IMR-90 (cell line): ENCODE data around the gene WDR45B. TPM values are rescaled to one million over a fixed set of nuclear protein-coding genes. Genes with fewer than 3 reads are reported as not detected.

ENCODE experiments used
- ATAC-seq: fragments of 200-7000 bp; cut with Tn5 transposase; 2 replicates; pipeline ENCODE4 v1.9.1; 2020; ENCODE audit warnings: low read depth, mild to moderate bottlenecking, moderate library complexity
- BruUV-seq: library from RNA; stranded (reverse); fragments of 400-500 nt; replicated peaks from 2 replicates; lab custom pipeline; 2021; lab: Mats Ljungman, UMichigan
- CTCF ChIA-PET: fragments of 300-600 bp; formaldehyde crosslinking; extraction: SDS; loops from one replicate; lab custom pipeline; 2021; ENCODE audit warnings: antibody characterized with exemption; lab: Yijun Ruan, JAX
- POLR2A ChIA-PET: fragments of 300-600 bp; sonication (Branson Sonifier 250); formaldehyde crosslinking; loops from one replicate; lab custom pipeline; 2022; ENCODE audit warnings: antibody characterized with exemption; ENCODE audit not compliant: unreplicated experiment; lab: Charles Lee
- DNase-seq: peaks from one replicate; pipeline ENCODE4 v3.0.0; 2013
- H2AFZ ChIP-seq: replicated peaks from 2 replicates; pipeline ENCODE3; 2013; ENCODE audit warnings: low read length, mild to moderate bottlenecking; ENCODE audit not compliant: poor library complexity
- H2AK5ac ChIP-seq: 2 replicates; pipeline ENCODE4 v1.6.1; 2013; ENCODE audit warnings: low read depth, low read length, inconsistent platforms
- H2AK9ac ChIP-seq: replicated peaks from 2 replicates; pipeline ENCODE3; 2013; ENCODE audit warnings: mild to moderate bottlenecking, low read depth, low read length, moderate library complexity; ENCODE audit not compliant: poor library complexity
- H2BK120ac ChIP-seq: 2 replicates; pipeline ENCODE4 v1.6.1; 2013; ENCODE audit warnings: low read depth, low read length, inconsistent platforms
- H2BK15ac ChIP-seq: 3 replicates; pipeline ENCODE4 v1.6.1; 2013; ENCODE audit warnings: low read depth, low read length, inconsistent platforms
- H2BK20ac ChIP-seq: 2 replicates; pipeline ENCODE4 v1.6.1; 2013; ENCODE audit warnings: low read depth, mild to moderate bottlenecking, inconsistent platforms, low read length, moderate library complexity
- H2BK5ac ChIP-seq: 2 replicates; pipeline ENCODE4 v1.6.1; 2013; ENCODE audit warnings: mild to moderate bottlenecking, low read depth, low read length, inconsistent platforms; ENCODE audit not compliant: poor library complexity, severe bottlenecking
- H3K14ac ChIP-seq: replicated peaks from 2 replicates; pipeline ENCODE4 v1.6.1; 2013; ENCODE audit warnings: low read depth, low read length, inconsistent platforms
- H3K18ac ChIP-seq: 2 replicates; pipeline ENCODE4 v1.6.1; 2013; ENCODE audit warnings: low read depth, low read length, control low read depth
- H3K23ac ChIP-seq: 2 replicates; pipeline ENCODE4 v1.6.1; 2013; ENCODE audit warnings: low read depth, low read length, inconsistent platforms
- H3K27ac ChIP-seq: 2 replicates; pipeline ENCODE4 v1.5.1; 2013; ENCODE audit warnings: mild to moderate bottlenecking, control low read depth, low read length; ENCODE audit not compliant: insufficient read depth
- H3K27me3 ChIP-seq: 2 replicates; pipeline ENCODE4 v1.6.1; 2013; ENCODE audit warnings: low read length; ENCODE audit not compliant: control insufficient read depth, insufficient read depth
- H3K36me3 ChIP-seq: 2 replicates; pipeline ENCODE4 v1.6.1; 2013; ENCODE audit warnings: low read length, mixed read lengths; ENCODE audit not compliant: control insufficient read depth, insufficient read depth
- H3K4ac ChIP-seq: 2 replicates; pipeline ENCODE4 v1.6.1; 2013; ENCODE audit warnings: low read depth, low read length, inconsistent platforms
- H3K4me1 ChIP-seq: 2 replicates; pipeline ENCODE4 v1.6.1; 2013; ENCODE audit warnings: low read length, mixed read lengths; ENCODE audit not compliant: control insufficient read depth, insufficient read depth
- H3K4me2 ChIP-seq: 2 replicates; pipeline ENCODE4 v1.6.1; 2013; ENCODE audit warnings: low read depth, mild to moderate bottlenecking, control low read depth, low read length, moderate library complexity
- H3K4me3 ChIP-seq: 2 replicates; pipeline ENCODE4 v1.5.1; 2013; ENCODE audit warnings: low read depth, mild to moderate bottlenecking, control low read depth, low read length, moderate library complexity; ENCODE audit not compliant: insufficient read depth
- H3K56ac ChIP-seq: 2 replicates; pipeline ENCODE4 v1.6.1; 2013; ENCODE audit warnings: low read length, inconsistent platforms; ENCODE audit not compliant: insufficient read depth; ENCODE audit errors: extremely low read depth
- H3K79me1 ChIP-seq, 2 experiments: 2 replicates each; pipeline ENCODE4 v1.6.1; 2013; ENCODE audit warnings: low read length in 2 of 2, inconsistent platforms in 1 of 2, low read depth in 1 of 2
- H3K9ac ChIP-seq: 2 replicates; pipeline ENCODE4 v1.6.1; 2013; ENCODE audit warnings: low read depth, low read length, control low read depth
- H3K9me1 ChIP-seq: 2 replicates; pipeline ENCODE4 v1.6.1; 2013; ENCODE audit warnings: low read length, inconsistent platforms; ENCODE audit not compliant: insufficient read depth
- H3K9me3 ChIP-seq: 2 replicates; pipeline ENCODE4 v1.6.1; 2013; ENCODE audit warnings: low read length; ENCODE audit not compliant: control insufficient read depth, insufficient read depth
- H4K20me1 ChIP-seq: 2 replicates; pipeline ENCODE4 v1.6.1; 2013; ENCODE audit warnings: low read length, inconsistent platforms; ENCODE audit not compliant: insufficient read depth
- H4K5ac ChIP-seq: 2 replicates; pipeline ENCODE4 v1.6.1; 2013; ENCODE audit warnings: mild to moderate bottlenecking, low read depth, low read length, control low read depth
- H4K8ac ChIP-seq, 2 experiments: 2 replicates each; pipeline ENCODE4 v1.6.1; 2013; ENCODE audit warnings: low read depth in 2 of 2, low read length in 2 of 2, control low read depth in 1 of 2, inconsistent platforms in 1 of 2
- H4K91ac ChIP-seq: 2 replicates; pipeline ENCODE4 v1.6.1; 2013; ENCODE audit warnings: low read depth, low read length, inconsistent platforms; ENCODE audit not compliant: insufficient read depth
- BHLHE40 ChIP-seq: fragments of 150-350 bp; IDR thresholded peaks from 2 replicates; pipeline ENCODE4 v1.6.1; 2016; ENCODE audit warnings: mild to moderate bottlenecking, low read depth, low read length
- CEBPB ChIP-seq: IDR thresholded peaks from 2 replicates; pipeline ENCODE4 v1.6.1; 2012; ENCODE audit warnings: low read depth, low read length, improper control_type of control experiment
- CHD1 ChIP-seq: IDR thresholded peaks from 2 replicates; pipeline ENCODE4 v1.6.1; 2012; ENCODE audit warnings: low read depth, low read length, improper control_type of control experiment
- ELK1 ChIP-seq: fragments of 150-350 bp; IDR thresholded peaks from 2 replicates; pipeline ENCODE4 v1.6.1; 2016; ENCODE audit warnings: low read depth, mild to moderate bottlenecking, low read length, moderate library complexity, borderline replicate concordance
- FOS ChIP-seq: fragments of 150-350 bp; IDR thresholded peaks from 2 replicates; pipeline ENCODE4 v1.6.1; 2016; ENCODE audit warnings: low read depth, low read length
- MAFK ChIP-seq: IDR thresholded peaks from 2 replicates; pipeline ENCODE4 v1.6.1; 2012; ENCODE audit warnings: low read depth, low read length, improper control_type of control experiment
- MAZ ChIP-seq: IDR thresholded peaks from 2 replicates; pipeline ENCODE4 v1.6.1; 2012; ENCODE audit warnings: low read depth, mild to moderate bottlenecking, low read length, improper control_type of control experiment, moderate library complexity, borderline replicate concordance
- MXI1 ChIP-seq: IDR thresholded peaks from 2 replicates; pipeline ENCODE4 v1.6.1; 2012; ENCODE audit warnings: low read depth, mild to moderate bottlenecking, low read length, moderate library complexity, borderline replicate concordance
- NFE2L2 ChIP-seq: fragments of 150-350 bp; IDR thresholded peaks from 2 replicates; pipeline ENCODE4 v1.6.1; 2016; ENCODE audit warnings: low read depth, mild to moderate bottlenecking, low read length
- POLR2A ChIP-seq: IDR thresholded peaks from 2 replicates; pipeline ENCODE4 v1.6.1; 2012; ENCODE audit warnings: mild to moderate bottlenecking, low read depth, low read length
- RAD21 ChIP-seq: IDR thresholded peaks from 2 replicates; pipeline ENCODE4 v1.6.1; 2012; ENCODE audit warnings: low read length, improper control_type of control experiment
- RCOR1 ChIP-seq: IDR thresholded peaks from 2 replicates; pipeline ENCODE4 v1.6.1; 2012; ENCODE audit warnings: mild to moderate bottlenecking, low read length, improper control_type of control experiment; ENCODE audit not compliant: insufficient replicate concordance
- RFX5 ChIP-seq: IDR thresholded peaks from 2 replicates; pipeline ENCODE4 v1.8.0; 2012; ENCODE audit warnings: low read depth, mild to moderate bottlenecking, low read length, moderate library complexity
- SMC3 ChIP-seq: fragments of 150-350 bp; IDR thresholded peaks from 2 replicates; pipeline ENCODE4 v1.6.1; 2016; ENCODE audit warnings: low read depth, mild to moderate bottlenecking, antibody characterized with exemption, low read length, moderate library complexity
- WGBS, 2 experiments: methylation state at CpG; one replicate each; pipeline versions ENCODE4 v1.1.5 to v1.1.7; 2013; ENCODE audit warnings: missing lambda C conversion rate in 2 of 2; ENCODE audit not compliant: insufficient read length in 1 of 2; ENCODE audit errors: extremely low coverage in 2 of 2; 5-methylcytosine and 5-hydroxymethylcytosine counted together
- dilution Hi-C: fragments of 300-500 bp; cut with HindIII; formaldehyde crosslinking; loops from one replicate; pipeline ENCODE4 v1.14.3; 2018; ENCODE audit warnings: low sequenced_read_pairs; ENCODE audit not compliant: unreplicated experiment
- in situ Hi-C: fragments of 300-500 bp; cut with MboI; formaldehyde crosslinking; loops from 3 replicates; pipeline ENCODE4 v1.14.3; 2019; ENCODE audit warnings: low sequenced_read_pairs, inconsistent platforms, mixed read lengths
- intact Hi-C: fragments of 100-400 bp; cut with micrococcal nuclease; formaldehyde crosslinking; loops from 2 replicates; pipeline ENCODE4 v1.10.0; 2022
- polyA plus RNA-seq, 3 experiments: library from polyadenylated mRNA; depleted of rRNA; stranded (reverse); fragments of >200 nt; gene quantifications; 2 replicates each; pipeline ENCODE4 v1.2.3, GENCODE V29; 2012; ENCODE audit warnings: low replicate concordance in 1 of 3
- total RNA-seq: library from RNA; depleted of rRNA; stranded (reverse); fragments of >200 nt; gene quantifications from 2 replicates; pipeline ENCODE4 v1.2.3, GENCODE V29; 2012
- TF ChIP-seq, protein P1 (sequence below): conservative IDR thresholded peaks from 2 replicates; pipeline ENCODE4 v1.5.1; 2012; ENCODE audit warnings: mild to moderate bottlenecking, low read depth, low read length, improper control_type of control experiment

WDR45B gene
- total and polyA plus RNA-seq, 2 of the 4 experiments (the other 2 are of a cell fraction) = 98.2 to 110 TPM

GRCh38 chr17:82590216-82590615 is 58.0 kb downstream of the WDR45B start:
- in situ Hi-C loops (no loop called here), dilution Hi-C loops (no loop called here), intact Hi-C loops (no loop called here)
- Histone ChIP-seq H4K20me1 (peaks cover 15% of the 10 kb centered on the region), H3K9ac (no peak overlapping the region), H2AK9ac (no peak overlapping the region), H3K79me1 (peaks cover 12 to 21% of the 10 kb centered on the region in 2 experiments), H3K18ac (no peak overlapping the region), H3K14ac (no peak overlapping the region), H3K9me1 (peaks cover 4% of the 10 kb centered on the region; the same call in 1 of the 2 replicates), H3K36me3 (peaks cover 30% of the 10 kb centered on the region), H3K9me3 (no peaks in the 10 kb centered on the region), H3K23ac (no peak overlapping the region), H2BK5ac (no peak overlapping the region), H3K56ac (no peak overlapping the region), H3K4me2 (no peak overlapping the region), H4K91ac (no peak overlapping the region), H4K5ac (no peak overlapping the region), H3K4me3 (no peak overlapping the region), H2AFZ (no peak overlapping the region), H2AK5ac (no peak overlapping the region), H4K8ac (no peak overlapping the region), H3K27ac (no peak overlapping the region), H3K4ac (no peak overlapping the region), H2BK20ac (no peak overlapping the region), H3K27me3 (no peaks in the 10 kb centered on the region), H3K4me1 (peaks cover 8% of the 10 kb centered on the region), H2BK120ac (no peak overlapping the region), H2BK15ac (no peak overlapping the region)
- ChIA-PET POLR2A (no interaction called here), CTCF (no interaction called here)
- BruUV-seq = no TSS peak
- TF ChIP-seq SMC3 (no peak), RAD21 (no peak), NFE2L2 (no peak), MAZ (no peak), POLR2A (no peak), FOS (no peak), MAFK (no peak), CEBPB (no peak), MXI1 (no peak), BHLHE40 (no peak), ELK1 (no peak), CHD1 (no peak), RCOR1 (no peak), RFX5 (no peak)
- TF ChIP-seq, protein P1, sequence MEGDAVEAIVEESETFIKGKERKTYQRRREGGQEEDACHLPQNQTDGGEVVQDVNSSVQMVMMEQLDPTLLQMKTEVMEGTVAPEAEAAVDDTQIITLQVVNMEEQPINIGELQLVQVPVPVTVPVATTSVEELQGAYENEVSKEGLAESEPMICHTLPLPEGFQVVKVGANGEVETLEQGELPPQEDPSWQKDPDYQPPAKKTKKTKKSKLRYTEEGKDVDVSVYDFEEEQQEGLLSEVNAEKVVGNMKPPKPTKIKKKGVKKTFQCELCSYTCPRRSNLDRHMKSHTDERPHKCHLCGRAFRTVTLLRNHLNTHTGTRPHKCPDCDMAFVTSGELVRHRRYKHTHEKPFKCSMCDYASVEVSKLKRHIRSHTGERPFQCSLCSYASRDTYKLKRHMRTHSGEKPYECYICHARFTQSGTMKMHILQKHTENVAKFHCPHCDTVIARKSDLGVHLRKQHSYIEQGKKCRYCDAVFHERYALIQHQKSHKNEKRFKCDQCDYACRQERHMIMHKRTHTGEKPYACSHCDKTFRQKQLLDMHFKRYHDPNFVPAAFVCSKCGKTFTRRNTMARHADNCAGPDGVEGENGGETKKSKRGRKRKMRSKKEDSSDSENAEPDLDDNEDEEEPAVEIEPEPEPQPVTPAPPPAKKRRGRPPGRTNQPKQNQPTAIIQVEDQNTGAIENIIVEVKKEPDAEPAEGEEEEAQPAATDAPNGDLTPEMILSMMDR = no peak
- WGBS, 2 experiments = 83% methylated on average over 1 of the region's 6 CpGs; no CpG with 5 or more reads in 1 of the 2 experiments
- DNase-seq = no peak
- no peak for ATAC-seq
